IPS DF 19.7 (cell line): ENCODE measurements around the gene MMP24OS.
A peak's percentile ranks its signal among the peaks of the same experiment; 100 is the strongest.

Experiments
- DNase-seq: peaks from one replicate; pipeline ENCODE4 v3.0.0-alpha.2; 2013; ENCODE audit warnings: low read depth, low spot score

The MMP24OS gene

DNA sequence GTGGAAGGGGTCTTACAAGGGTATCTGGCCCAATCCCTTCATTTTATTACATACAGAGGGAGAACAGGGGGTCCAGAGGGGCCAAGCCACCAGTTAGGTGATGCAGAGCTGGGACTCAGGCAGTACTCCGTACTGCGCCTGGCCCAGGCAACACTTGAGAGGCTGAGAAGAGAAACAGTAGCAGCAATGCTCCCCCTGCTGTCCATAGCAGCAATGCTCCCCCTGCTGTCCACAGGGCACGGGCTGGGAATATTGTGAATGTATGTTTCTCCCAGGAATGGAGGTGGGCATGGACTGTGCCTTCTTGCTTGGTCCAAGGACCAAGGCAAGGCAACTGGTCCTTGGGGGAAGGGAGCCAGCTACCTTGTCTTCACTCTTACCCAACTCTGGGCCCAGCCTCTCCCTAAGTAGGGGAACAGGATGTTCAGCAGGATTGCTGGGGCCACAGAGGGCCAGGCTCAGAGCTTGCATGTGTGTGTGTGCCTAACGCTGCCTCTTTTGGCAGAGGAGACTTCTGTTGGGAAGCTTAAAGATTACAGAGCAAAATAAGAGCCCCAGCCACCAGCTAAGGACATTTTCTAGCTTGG lies 29.1 kb upstream of the MMP24OS start:
- no peak for DNase-seq

DNA sequence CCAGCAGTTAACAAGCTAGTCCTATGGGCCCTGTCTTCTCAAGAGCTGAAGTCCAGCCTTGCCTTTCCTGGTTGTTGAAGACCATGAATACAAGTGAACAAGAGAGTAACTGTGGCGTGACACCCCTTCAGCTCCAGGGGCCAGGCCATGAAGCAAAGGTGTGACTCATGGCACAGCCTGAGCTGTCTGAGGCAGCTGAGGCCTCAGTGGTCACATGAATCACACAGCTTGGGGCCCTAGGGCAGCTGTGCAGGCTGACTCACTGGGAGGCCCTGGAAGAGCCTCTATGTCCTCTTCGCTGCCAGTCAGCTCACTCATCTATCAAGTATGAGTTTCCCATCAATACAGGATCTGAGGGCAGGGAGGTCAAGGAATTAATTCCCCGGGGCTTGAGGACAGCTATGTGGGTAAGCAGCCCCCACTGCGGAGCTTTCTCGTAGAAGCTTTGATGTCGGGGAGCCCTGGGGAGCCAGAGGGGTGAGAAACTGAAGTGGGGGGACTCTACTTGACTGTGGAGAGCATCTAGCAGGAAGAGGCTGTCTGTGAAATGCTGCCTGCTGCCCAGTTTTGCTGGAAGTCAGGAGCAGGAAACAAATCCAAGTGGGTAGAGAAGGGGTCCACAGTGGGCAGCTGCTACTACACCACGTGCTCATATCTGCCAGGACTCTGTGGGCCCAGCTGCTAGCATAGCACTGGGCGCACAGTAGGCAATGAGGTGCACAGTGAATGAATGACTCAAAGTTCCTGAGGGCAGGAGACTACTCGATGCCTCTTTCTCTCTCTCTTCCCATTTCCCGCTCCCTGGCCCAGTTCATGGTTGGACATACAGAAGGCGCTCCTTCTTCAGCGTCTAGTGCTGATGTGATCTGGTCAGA lies 28.0 kb upstream of the MMP24OS start:
- DNase-seq: no peak

DNA sequence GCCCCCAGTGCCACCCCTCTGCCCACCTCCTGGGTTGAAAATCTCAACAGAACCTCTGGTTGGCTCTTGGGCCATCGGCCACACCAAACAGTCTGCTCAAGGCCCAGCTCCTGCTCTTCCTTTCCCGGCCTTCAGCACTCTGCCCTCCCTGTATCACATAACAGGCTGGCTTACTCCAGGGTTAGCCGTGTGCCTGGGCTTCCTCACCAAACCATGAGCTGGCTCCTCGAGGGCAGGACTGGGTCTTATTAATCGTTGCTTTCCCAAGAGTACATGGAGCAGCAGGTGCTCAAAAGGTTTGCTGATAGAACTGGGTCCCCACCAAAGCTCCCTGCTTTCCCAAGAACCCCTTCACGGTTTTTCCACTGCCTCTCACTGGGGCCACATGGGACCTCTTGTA lies 27.0 kb upstream of the MMP24OS start:
- no peak for DNase-seq

DNA sequence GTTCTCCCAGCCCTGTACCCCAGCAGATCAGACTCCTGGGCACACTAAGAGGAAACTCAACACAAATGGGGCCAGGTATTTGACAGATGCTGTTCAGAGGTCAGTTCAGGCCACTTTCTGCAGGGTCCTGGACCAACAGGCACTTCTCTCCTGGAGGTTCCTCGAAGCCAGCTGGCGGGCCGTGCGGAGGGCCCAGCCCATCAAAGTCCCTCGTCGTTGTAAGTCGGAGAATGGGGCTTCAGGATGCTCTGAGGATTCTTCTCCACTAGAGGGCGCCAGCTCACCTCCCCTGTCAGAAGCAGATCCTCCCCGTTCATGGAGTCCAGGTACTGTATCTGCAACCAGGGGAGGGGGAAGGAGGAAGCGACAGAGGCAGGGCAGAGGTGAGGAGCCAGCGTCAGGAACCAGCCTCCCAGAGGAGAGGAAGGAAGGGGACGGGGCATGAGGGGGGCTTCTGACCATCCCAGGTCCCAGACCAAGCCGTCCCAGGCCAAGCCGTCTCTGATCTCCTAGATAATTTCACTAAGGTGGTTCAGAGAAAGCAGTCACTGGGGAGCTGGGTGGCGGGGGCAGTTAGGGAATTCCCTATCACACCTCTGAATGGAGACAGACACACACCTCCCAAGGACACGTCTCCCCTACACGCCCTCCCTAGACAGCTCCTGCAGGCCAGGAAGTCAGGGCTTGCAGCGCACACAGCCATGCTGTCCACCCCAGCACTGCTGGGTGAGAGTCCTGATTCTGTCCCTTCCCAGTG lies 26.0 kb upstream of the MMP24OS start:
- peak; percentile 87 for DNase-seq

DNA sequence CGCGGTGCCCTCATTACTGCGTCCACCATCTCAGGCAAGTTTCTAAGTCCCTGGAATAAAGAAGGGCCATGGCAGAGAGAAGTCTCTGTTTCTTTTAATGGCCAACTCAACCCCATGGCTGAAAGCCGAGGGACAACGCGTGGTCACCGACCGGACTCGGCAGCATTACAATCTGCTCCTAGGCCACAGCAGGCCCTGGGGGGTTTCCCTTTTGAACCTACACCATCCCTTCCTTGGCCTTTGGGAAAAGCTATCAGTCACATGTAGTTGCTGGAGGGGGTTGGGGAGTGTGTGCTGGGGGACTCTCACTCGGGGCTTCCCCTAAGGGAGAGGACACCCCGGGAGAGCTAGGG lies 25.4 kb upstream of the MMP24OS start:
- DNase-seq: no peak

DNA sequence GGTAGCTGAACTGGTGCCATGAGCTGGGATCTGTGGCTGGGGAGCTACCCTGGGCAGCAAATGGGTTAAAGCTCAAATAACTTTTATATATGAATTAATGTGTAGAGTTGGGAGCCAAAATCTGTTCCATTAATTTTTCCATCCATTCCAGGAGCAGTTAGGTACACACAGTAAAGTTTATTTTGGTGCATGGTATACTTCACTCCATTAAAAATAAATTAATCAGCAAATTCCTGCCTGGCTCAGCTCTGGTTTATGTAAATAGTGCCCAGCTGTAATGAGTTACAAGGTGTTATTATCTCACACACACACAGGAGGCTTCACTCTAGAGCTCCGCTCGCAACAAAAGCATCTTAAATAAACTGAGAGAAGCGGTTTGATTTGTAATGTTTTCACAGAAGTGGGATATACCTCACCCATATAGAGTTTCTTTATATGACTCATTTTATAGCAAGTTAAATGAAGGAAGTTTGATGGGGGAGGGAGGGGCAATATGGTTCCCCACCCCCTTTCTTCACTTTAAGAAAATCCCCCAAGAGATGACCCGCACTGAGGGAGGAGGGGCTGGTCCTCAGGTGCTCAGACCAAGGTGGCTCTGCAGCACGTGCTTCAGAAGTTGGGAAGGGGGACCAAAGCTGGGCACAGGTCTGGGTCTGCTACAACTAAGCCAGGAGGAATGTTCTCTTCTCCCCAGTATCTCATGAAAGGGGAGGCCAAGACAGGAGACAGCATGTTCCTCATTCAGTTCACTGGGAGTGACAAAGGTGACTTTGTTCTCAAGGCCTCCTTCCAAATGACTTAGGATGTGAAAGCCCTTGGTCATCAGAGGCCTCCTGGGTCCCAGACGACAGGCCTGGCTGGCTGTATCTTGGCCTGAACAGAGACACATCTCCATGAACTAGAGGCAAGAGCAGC lies 24.8 kb upstream of the MMP24OS start:
- DNase-seq: no peak

DNA sequence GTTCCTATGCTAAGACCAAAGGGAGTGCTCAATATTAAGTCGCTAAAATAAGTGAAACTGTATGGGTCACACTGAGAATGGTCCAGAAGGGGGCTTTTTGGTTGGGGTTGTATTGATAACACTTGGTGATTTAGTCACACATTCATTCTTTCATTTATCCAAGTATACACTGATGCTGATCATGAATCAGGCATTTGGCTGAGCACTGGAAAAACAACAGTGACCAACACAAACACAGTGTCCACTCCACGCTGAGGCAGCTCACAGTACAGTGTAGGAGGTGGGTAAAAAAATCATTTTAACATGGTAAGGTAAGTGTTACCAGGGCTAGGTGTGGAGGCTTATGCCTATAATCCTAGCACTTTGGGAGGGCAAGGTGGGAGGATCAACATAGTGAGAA lies 23.5 kb upstream of the MMP24OS start:
- DNase-seq: no peak

DNA sequence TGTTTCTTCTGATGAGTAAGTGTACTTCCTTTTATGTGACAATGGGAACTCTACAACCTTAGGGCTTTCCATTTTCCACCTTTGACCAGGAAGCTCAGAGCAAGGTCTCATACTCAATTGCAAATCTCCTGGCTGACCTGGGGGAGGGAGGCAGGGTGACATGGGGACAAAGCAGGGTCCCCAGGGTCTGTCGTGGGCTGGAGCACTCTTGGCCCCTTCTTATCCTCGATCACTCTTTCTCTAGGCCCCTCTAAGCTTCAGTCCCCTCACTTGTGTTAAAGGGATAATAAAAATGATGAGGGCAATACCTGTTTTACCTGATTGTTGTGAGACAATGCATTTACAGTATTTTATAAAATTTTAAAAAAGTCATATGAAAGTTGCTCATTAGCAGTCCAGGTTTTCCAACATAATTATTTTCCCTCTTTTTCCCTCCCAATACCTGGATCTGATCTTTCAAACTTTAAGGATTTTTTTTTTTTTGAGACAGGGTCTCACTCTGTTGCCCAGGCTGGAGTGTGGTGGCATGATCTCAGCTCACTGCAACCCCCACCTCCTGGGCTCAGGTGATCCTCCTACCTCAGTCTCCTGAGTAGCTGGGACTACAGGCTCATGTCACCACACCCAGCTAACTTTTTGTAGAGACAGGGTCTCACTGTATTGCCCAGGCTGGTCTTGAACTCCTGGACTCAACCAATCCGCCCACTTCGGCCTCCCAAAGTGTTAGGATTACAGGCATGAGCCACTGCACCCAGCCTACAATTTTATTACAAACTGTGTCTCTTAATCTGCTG lies 22.7 kb upstream of the MMP24OS start:
- DNase-seq: no peak

DNA sequence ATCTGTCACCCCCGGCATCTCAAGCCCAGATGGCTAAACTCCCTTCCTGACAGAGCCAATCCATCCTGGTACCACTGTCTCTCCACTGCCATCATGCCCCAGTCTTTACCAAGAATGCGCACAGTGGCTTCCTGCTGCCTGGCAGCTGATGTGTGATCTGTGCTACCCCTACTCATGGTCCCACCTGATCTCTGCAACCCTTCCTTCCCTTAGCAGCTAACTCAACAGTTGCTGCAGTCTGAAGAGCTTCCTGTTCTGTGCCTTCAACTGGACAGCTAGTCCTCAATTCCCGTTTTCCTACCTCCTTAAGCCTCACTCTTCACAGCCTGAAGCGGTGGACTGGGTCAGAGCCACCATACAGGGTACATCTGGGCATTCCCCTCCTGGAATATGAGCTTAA lies 21.9 kb upstream of the MMP24OS start:
- DNase-seq: no peak

DNA sequence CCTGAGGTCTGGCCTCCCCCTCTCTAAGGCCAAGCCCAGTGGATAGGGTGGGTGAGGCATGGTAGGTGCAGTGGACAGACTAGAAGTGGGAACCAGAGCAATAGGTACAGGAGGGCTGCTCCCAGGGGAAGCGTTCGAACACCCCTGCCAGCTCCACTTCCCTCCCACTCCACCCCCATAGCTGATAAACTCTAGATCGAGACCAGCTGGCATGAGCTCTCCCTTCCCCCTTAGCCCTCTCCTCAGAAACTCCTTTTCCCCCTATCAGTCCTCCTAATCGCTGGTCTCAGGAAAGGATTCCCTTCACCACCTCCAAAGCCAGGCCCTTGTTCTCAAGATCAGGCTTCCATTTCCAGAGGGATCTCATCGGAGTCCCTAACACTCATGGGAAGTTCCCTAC lies 20.3 kb upstream of the MMP24OS start:
- no peak for DNase-seq

DNA sequence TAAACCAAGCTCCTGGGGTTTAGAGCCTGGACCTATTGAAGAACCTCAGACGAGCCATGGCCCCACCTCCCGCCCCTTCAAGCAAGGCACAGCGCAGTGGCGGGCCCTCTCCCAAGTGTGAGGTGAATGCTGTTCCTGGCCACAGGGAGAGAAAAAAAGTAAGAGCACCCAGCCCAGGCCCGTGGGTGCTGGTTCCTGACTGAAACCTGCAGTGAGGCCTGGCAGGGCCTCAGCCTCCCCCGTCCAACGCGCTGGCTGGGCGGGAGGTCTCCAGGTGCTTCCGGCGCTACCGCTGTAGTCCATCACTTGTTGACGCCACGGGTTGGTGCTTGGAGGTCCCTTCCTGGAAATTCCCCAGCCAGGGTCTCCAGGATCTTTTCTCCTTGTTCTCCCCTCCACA lies 19.8 kb upstream of the MMP24OS start:
- no peak for DNase-seq

DNA sequence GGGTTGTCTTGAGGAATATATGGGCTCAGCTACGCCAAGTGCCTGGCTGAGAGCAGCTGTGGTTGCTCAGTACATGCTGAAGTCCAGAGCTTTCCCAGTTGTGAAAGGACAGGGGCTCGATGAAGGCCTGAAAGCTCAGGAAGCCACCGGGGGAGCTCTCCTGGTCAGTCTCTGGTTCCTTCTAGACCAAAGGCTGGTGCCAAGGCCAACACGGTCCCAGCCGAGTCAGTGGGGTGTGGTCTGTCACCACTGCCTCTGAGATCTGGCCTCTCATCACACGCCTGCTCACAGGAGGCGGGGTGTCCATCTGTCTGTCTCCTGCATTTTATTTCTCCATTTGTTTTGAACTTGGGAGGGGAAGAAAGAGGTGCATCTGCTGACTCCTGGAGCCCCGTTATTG lies 19.2 kb upstream of the MMP24OS start:
- no peak for DNase-seq

DNA sequence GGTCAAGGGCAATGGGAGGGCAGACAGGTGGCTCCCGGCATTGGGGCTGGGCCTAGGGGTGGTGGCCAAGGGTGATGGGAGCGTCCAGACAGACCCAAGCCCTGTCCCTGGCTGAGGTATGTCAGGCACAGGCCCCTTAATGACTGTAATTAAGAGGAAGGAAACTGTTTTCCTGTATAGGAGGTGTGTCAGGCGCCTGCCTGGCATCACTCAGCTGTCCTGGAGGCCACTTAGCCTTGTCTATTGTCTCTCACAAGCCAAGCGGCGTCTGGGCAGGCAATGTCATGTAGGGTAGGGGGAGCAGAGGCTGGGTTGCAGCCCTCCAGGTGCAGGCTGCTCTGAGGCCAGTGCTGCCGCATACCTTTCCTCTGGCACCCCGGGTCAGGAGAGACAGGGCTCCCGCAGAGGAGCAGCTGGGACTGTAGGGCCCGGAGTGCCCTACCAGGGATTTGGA lies 18.2 kb upstream of the MMP24OS start:
- DNase-seq: no peak

DNA sequence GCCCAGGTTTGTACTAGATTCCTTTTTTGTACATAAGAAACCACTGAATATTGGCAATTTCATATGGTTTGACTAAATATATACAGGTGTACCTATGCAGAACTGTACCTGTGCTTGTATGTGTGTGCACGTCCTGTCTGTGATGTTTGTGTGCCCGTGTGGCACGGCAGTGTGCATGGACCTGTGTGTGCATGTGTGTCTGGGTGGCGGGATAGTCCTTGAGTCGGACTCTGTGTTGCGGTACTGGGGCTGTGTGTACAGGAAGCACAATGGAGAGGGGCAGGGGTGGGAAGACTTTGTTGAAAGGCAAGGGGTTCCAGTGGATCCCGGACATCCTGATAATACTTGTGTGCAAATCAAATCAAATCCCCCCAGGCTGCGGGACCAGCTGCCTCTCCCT lies 17.8 kb upstream of the MMP24OS start:
- DNase-seq: no peak

DNA sequence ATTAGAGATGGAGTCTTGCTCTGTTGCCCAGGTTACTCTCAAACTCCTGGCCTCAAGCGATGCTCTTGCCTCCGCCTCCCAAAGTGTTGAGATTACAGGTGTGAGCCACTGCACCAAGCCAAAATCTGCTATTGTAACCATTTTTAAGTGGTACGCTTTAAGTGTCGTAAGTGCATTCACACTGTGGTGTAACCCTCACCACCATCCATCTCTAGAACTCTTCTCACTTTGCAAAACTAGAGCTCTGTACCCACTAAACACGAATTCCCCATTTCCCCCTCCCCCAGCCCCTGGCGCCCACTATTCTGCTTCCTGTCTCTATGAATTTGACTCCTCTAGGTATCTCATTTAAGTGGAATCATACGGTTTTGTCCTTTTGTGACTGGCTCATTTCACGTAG lies 17.1 kb upstream of the MMP24OS start:
- no peak for DNase-seq

DNA sequence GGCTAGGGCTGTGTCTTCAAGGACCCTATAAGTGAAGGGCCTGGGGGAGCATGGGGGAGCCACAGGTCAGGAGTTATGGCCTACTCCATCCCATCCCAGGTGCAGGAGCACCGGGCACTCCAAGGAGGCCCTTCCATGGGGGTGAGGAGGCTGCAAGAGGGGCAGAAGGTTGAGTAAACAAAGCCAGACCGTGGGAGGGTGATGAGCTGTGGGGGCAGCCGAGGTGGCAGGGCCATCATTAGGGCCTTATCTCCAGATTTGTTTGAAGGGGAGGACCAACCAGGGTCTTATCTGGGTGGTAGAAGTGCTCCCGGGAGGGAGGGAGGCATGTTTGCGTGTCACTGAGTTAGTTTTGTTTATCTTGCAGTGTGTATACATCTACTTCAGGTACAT lies 16.4 kb upstream of the MMP24OS start:
- DNase-seq: no peak

DNA sequence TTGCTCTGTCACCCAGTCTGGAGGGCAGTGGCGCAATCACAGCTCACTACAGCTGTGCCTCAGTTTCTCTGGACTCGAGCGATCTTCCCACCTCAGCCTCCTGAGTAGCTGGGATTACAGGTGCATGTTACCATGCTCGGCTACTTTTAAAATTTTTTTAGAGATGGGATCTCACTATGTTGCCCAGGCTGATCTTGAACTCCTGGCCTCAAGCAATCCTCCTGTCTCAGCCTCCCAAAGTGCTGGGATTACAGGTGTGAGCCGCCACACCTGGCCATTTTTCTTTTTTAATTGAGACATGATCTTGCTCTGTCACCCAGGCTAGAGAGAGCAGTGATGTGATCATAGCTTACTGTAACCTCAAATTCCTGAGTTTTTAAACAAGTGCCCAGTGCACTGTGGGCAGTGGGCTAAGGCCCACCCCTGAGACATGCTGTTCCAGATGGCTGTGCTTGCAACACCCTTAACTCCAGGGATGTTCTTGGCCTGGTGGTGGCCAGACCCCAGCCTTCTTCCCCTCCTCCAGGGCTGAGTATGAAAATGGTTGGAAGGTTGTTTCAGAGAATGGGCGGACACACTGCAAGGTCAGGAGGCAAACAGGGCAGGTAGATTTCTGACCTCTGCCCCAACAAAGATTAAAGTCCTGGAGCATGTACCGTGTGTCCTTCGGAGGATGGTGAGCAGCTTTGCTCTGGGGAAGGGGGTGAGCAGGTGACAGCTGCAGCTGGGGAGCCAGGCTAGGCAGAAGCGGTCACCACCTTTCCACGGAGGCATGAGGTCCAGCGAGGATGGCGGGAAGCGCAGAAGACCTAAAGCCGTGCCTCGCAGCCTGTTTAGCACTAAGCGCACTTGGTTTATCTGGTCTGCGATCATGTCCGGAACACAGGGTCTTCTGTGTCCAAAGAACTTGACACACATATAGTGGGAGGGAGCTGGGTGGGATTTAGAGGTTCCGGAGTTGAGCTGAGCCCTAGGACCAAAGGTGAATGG lies 15.7 kb upstream of the MMP24OS start:
- DNase-seq: no peak

DNA sequence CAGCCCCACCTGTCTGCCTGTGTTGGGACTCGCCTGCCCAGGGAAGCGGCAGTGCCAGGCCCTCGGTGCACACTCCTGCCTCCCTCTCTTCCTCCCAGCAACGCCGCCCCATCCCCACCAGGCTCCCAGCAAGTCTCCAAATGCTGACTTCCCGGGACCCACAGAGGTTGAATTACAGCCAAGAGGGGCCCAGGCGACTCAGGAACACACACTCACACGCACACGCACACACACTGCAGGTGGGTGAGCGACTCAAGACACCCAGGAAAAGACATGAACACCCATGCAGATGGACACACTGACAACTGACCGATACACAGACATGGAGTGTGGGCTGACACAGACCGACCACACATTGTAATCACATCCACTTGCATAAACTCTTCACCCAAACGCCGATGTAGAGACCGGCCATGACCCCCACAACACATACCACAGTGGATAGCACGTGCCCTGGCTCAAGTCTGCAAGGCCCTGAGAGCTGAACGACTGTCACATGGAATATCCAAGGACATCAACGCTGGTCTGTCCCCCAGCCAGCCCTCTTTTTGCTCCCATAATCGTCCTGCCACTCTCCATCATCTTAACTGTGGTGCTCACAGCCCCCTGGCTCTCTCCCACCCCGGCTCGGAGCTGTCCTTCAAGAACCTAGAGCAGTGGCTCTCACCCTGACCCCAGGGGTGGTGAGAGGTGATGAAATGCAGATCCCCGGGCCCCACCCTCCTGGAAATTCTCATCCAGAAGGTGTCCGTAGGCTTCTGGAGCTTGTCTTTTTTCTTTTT lies 14.8 kb upstream of the MMP24OS start:
- DNase-seq: no peak
